HepG2 (cell line): ENCODE data around the gene TOP1. TPM values are rescaled to one million over a fixed set of nuclear protein-coding genes. Genes with fewer than 3 reads are reported as not detected.
A peak's percentile ranks its signal among the peaks of the same experiment; 100 is the strongest.

Experiments
- ATAC-seq: fragments of 200-7000 bp; cut with Tn5 transposase; 3 replicates; pipeline ENCODE4 v1.9.1; 2020; ENCODE audit warnings: mild to moderate bottlenecking, moderate library complexity
- BruUV-seq: library from RNA; stranded (reverse); fragments of 400-500 nt; replicated peaks from 2 replicates; lab custom pipeline; 2021; lab: Mats Ljungman, UMichigan
- CTCF ChIA-PET: fragments of 300-600 bp; formaldehyde crosslinking; extraction: SDS; loops from one replicate; lab custom pipeline; 2021; ENCODE audit warnings: low total read pairs, inconsistent platforms, low intra/inter-chr PET ratio; lab: Yijun Ruan, JAX
- POLR2A ChIA-PET: fragments of 350-600 bp; sonication (Branson Sonifier 250); formaldehyde crosslinking; loops from one replicate; lab custom pipeline; 2020; ENCODE audit warnings: antibody characterized with exemption, inconsistent platforms; lab: Yijun Ruan, JAX
- DNase-seq: peaks from one replicate; pipeline ENCODE4 v3.0.0-alpha.2; 2015; ENCODE audit warnings: low spot score
- FAIRE-seq: peaks from 3 replicates; lab custom pipeline; 2011; peaks lifted over from hg19 to GRCh38; lab: Jason Lieb, UNC
- H2AFZ ChIP-seq: one replicate; pipeline ENCODE4 v1.6.1; 2011; ENCODE audit warnings: low read length, inconsistent platforms
- H3K27ac ChIP-seq: fragments of 300-600 bp; 3 replicates; pipeline ENCODE4 v1.8.0; 2011; ENCODE audit warnings: mixed run types, mild to moderate bottlenecking, mixed read lengths, low read length, inconsistent platforms; ENCODE audit not compliant: insufficient read depth; ENCODE audit errors: extremely low read length
- H3K27me3 ChIP-seq, 2 experiments: fragments of 200-600 bp in 1 of 2; 2 replicates in 1 of 2; 3 replicates in 1 of 2; pipeline versions ENCODE4 v1.6.0 to v1.8.0; 2011; ENCODE audit warnings: low read length in 2 of 2, mild to moderate bottlenecking in 2 of 2, moderate library complexity in 2 of 2, inconsistent platforms in 1 of 2; ENCODE audit not compliant: insufficient read depth in 2 of 2, control insufficient read depth in 1 of 2
- H3K36me3 ChIP-seq, 2 experiments: fragments of 200-600 bp in 1 of 2; replicated peaks in 1 of 2; 2 replicates in 1 of 2; 3 replicates in 1 of 2; pipeline versions ENCODE4 v1.5.1 to v1.8.0; 2011; ENCODE audit warnings: low read length in 2 of 2, inconsistent platforms in 1 of 2; ENCODE audit not compliant: insufficient read depth in 2 of 2, control insufficient read depth in 1 of 2
- H3K4me1 ChIP-seq: 2 replicates; pipeline ENCODE4 v1.5.1; 2012; ENCODE audit warnings: low read length, inconsistent platforms; ENCODE audit not compliant: insufficient read depth
- H3K4me2 ChIP-seq: 2 replicates; pipeline ENCODE4 v1.6.0; 2011; ENCODE audit warnings: low read depth, low read length, inconsistent platforms
- H3K4me3 ChIP-seq, 3 experiments: fragments of 200-600 bp in 1 of 3; sonication (generic), shearing (Covaris generic) in 1 of 3; replicated peaks in 1 of 3; 2 replicates each; pipeline ENCODE4 v1.5.1; 2011 to 2016; ENCODE audit warnings: low read length in 3 of 3, inconsistent platforms in 2 of 3, low read depth in 2 of 3, mild to moderate bottlenecking in 2 of 3, control low read depth in 1 of 3, mixed read lengths in 1 of 3; ENCODE audit not compliant: insufficient read depth in 1 of 3
- H3K79me2 ChIP-seq: one replicate; pipeline ENCODE4 v1.6.1; 2011; ENCODE audit warnings: low read length, inconsistent platforms; ENCODE audit not compliant: insufficient read depth
- H3K9ac ChIP-seq: 2 replicates; pipeline ENCODE4 v1.6.0; 2011; ENCODE audit warnings: mild to moderate bottlenecking, low read depth, low read length, inconsistent platforms; ENCODE audit not compliant: insufficient read depth
- H3K9me3 ChIP-seq: 2 replicates; pipeline ENCODE4 v1.5.1; 2012; ENCODE audit warnings: mild to moderate bottlenecking, low read length
- H4K20me1 ChIP-seq: 2 replicates; pipeline ENCODE4 v1.6.0; 2011; ENCODE audit warnings: inconsistent platforms, mild to moderate bottlenecking, low read length, moderate library complexity; ENCODE audit not compliant: insufficient read depth
- BHLHE40 ChIP-seq: IDR thresholded peaks from 2 replicates; pipeline ENCODE4 v1.6.1; 2011; ENCODE audit warnings: low read length, improper control_type of control experiment
- CHD4 ChIP-seq: fragments of 200-600 bp; sonication (generic); IDR thresholded peaks from 2 replicates; pipeline ENCODE4 v1.7.0; 2017; ENCODE audit warnings: mild to moderate bottlenecking, low read length, borderline replicate concordance
- ESRRA ChIP-seq: sonication (generic); formaldehyde crosslinking; IDR thresholded peaks from 2 replicates; pipeline ENCODE4 v1.5.1; 2020; ENCODE audit warnings: mild to moderate bottlenecking, low read depth, missing genetic modification reagents
- MXD1 ChIP-seq: sonication (generic); formaldehyde crosslinking; IDR thresholded peaks from 2 replicates; pipeline ENCODE4 v1.4.0; 2020; ENCODE audit warnings: mild to moderate bottlenecking, missing genetic modification reagents
- NPAS2 ChIP-seq: sonication (generic); formaldehyde crosslinking; IDR thresholded peaks from 2 replicates; pipeline ENCODE4 v1.8.0; 2022; ENCODE audit warnings: mild to moderate bottlenecking, missing genetic modification reagents, borderline replicate concordance
- SRSF1 ChIP-seq: fragments of 200-400 bp; formaldehyde crosslinking; optimal IDR thresholded peaks from 2 replicates; pipeline ENCODE3; 2017; ENCODE audit warnings: mild to moderate bottlenecking, low read depth, low read length, moderate library complexity
- UBTF ChIP-seq: sonication (generic); formaldehyde crosslinking; IDR thresholded peaks from 2 replicates; pipeline ENCODE4 v1.4.0; 2020; ENCODE audit warnings: mild to moderate bottlenecking, missing genetic modification reagents
- ZGPAT ChIP-seq: IDR thresholded peaks from 2 replicates; pipeline ENCODE4 v1.6.1; 2016; ENCODE audit warnings: mild to moderate bottlenecking
- ZMYM2 ChIP-seq: sonication (generic); formaldehyde crosslinking; IDR thresholded peaks from 2 replicates; pipeline ENCODE4 v1.8.0; 2022; ENCODE audit warnings: mild to moderate bottlenecking, missing genetic modification reagents
- ZNF18 ChIP-seq: sonication (generic); formaldehyde crosslinking; IDR thresholded peaks from 2 replicates; pipeline ENCODE4 v1.8.0; 2022; ENCODE audit warnings: mild to moderate bottlenecking, missing genetic modification reagents; ENCODE audit not compliant: insufficient replicate concordance
- ZNF225 ChIP-seq: sonication (generic); formaldehyde crosslinking; IDR thresholded peaks from 2 replicates; pipeline ENCODE4 v1.4.0; 2020; ENCODE audit warnings: mild to moderate bottlenecking, missing genetic modification reagents
- ZNF33B ChIP-seq: sonication (generic); formaldehyde crosslinking; IDR thresholded peaks from 2 replicates; pipeline ENCODE4 v1.5.1; 2020; ENCODE audit warnings: mild to moderate bottlenecking, missing genetic modification reagents
- ZNF383 ChIP-seq: sonication (generic); formaldehyde crosslinking; IDR thresholded peaks from 2 replicates; pipeline ENCODE4 v1.4.0; 2020; ENCODE audit warnings: missing genetic modification reagents, mild to moderate bottlenecking, borderline replicate concordance
- ZNF552 ChIP-seq: sonication (generic); formaldehyde crosslinking; IDR thresholded peaks from 2 replicates; pipeline ENCODE4 v1.9.0; 2022; ENCODE audit warnings: missing genetic modification reagents, mild to moderate bottlenecking, borderline replicate concordance
- ZNF775 ChIP-seq: sonication (generic); formaldehyde crosslinking; IDR thresholded peaks from 2 replicates; pipeline ENCODE4 v1.4.0; 2020; ENCODE audit warnings: missing genetic modification reagents, mild to moderate bottlenecking, moderate library complexity, borderline replicate concordance
- ZNF883 ChIP-seq: sonication (generic); formaldehyde crosslinking; IDR thresholded peaks from 2 replicates; pipeline ENCODE4 v1.5.1; 2020; ENCODE audit warnings: mild to moderate bottlenecking, missing genetic modification reagents; ENCODE audit errors: not compliant biosample characterization
- WGBS: methylation state at CpG from one replicate; pipeline ENCODE4 v1.1.6; 2017; ENCODE audit warnings: low lambda C conversion rate; 5-methylcytosine and 5-hydroxymethylcytosine counted together
- in situ Hi-C: cut with HindIII; loops from 2 replicates; pipeline ENCODE4 v1.10.0; 2017; ENCODE audit warnings: low pct_unique_long_range_greater_than_20kb; ENCODE audit not compliant: extremely low pct_ligation_motif_present
- intact Hi-C: fragments of 100-400 bp; cut with micrococcal nuclease; formaldehyde crosslinking; loops from one replicate; pipeline ENCODE4 v1.10.0; 2022; ENCODE audit not compliant: unreplicated experiment
- polyA plus RNA-seq, 8 experiments: library from polyadenylated mRNA; depleted of rRNA in 3 of 8; stranded (reverse) in 7 of 8; unstranded in 1 of 8; fragments of >200 nt; fragmentation: Illumina TruSeq in 4 of 8; extraction: Trizol in 4 of 8; gene quantifications; 2 replicates each; pipeline versions ENCODE4 v1.2.1 to v1.2.3, GENCODE V29; 2011 to 2016; ENCODE audit warnings: low read depth in 4 of 8, missing spikeins in 1 of 8, mixed read lengths in 1 of 8; ENCODE audit not compliant: insufficient read depth in 1 of 8
- total RNA-seq, 5 experiments: library from RNA; depleted of rRNA; stranded (reverse); fragments of >200 nt; fragmentation: Illumina TruSeq; extraction: Trizol; gene quantifications; 2 replicates each; pipeline ENCODE4 v1.2.3, GENCODE V29; 2016; ENCODE audit warnings: low read depth in 1 of 5

TOP1 gene
- total and polyA plus RNA-seq, 2 of the 13 experiments (the other 11 are each of a cell fraction or from before 2014, with no cell fraction given): 10.2 to 19.4 TPM

- Histone ChIP-seq H3K27me3 (no peaks in the 10 kb centered on the region), H3K36me3 (no peaks in the 10 kb centered on the region), H2AFZ (no peak overlapping the region), H3K9me3 (no peaks in the 10 kb centered on the region), H3K27ac (peak overlapping the region; percentile 15), H4K20me1 (no peaks in the 10 kb centered on the region; the same call in 1 of the 2 replicates), H3K79me2 (peaks cover 21% of the 10 kb centered on the region), H3K9ac (0 out of 2 replicates have a peak overlapping the region, but pooled peaks have one; percentile 4), H3K4me2 (peak overlapping the region; percentile 97), H3K4me1 (peaks cover 67% of the 10 kb centered on the region), H3K4me3 (peak overlapping the region in 1 of 3 experiments; percentile 85; a peak in 2 of 6 replicates)
- BruUV-seq: no TSS peak
- in situ Hi-C loops (loop anchor here (10.0 kb wide), 1 partner anchor 200 kb away; no protein-coding TSS in a partner anchor), intact Hi-C loops (loop anchor here (1.0 kb wide), 2 partner anchors 98 to 206 kb away; partner anchors contain the start of gene LPIN3)
- ATAC-seq (peak; percentile 7), DNase-seq (peak; percentile 66), FAIRE-seq (no peak)
- WGBS: 18% methylated on average over 9 of the region's 9 CpGs
- ChIA-PET POLR2A (interaction anchor here (0.6 to 2.3 kb wide), 6 partner anchors 12 to 206 kb away, joined by 3 to 18 read pairs (median 6); partner anchors contain the start of gene LPIN3), CTCF (interaction anchor here (2.1 to 2.6 kb wide), 3 partner anchors 39 to 205 kb away, joined by 8 to 28 read pairs (median 13); partner anchors contain the start of gene LPIN3)
- TF ChIP-seq ZNF225 (CRISPR knock-in tag) (0 out of 2 replicates have a peak, but pooled peaks have one; percentile 15), ZNF883 (CRISPR knock-in tag) (peak; percentile 28), ZNF18 (CRISPR knock-in tag) (peak; percentile 33), NPAS2 (CRISPR knock-in tag) (0 out of 2 replicates have a peak, but pooled peaks have one; percentile 65), ZGPAT (peak; percentile 35; the same call in 1 of the 2 replicates), ZNF383 (CRISPR knock-in tag) (no peak), SRSF1 (no peak), MXD1 (CRISPR knock-in tag) (no peak), BHLHE40 (peak; percentile 18; the same call in 1 of the 2 replicates), UBTF (peak; percentile 41; the same call in 1 of the 2 replicates), ZNF552 (CRISPR knock-in tag) (no peak), ESRRA (CRISPR knock-in tag) (no peak), ZNF775 (CRISPR knock-in tag) (no peak), CHD4 (peak; percentile 44; the same call in 1 of the 2 replicates), ZNF33B (CRISPR knock-in tag) (0 out of 2 replicates have a peak, but pooled peaks have one; percentile 23), ZMYM2 (0 out of 2 replicates have a peak, but pooled peaks have one; percentile 20)
These were observed 106.0 kb downstream of the TOP1 start for GRCh38 chr20:41134362-41135186.
